Activated T-cell treated with anti-CD3 and anti-CD28 coated beads for 4 hours (primary cell): ENCODE measurements around the gene SLC33A1.
"Not testable (repeated sequence)": the region's sequence is repeated elsewhere in the genome, so short reads cannot be mapped to it uniquely, and the experiment has no call there.

ENCODE experiments used
- DNase-seq: peaks from one replicate; pipeline ENCODE4 v3.0.0-alpha.2; 2020

The SLC33A1 gene

DNA sequence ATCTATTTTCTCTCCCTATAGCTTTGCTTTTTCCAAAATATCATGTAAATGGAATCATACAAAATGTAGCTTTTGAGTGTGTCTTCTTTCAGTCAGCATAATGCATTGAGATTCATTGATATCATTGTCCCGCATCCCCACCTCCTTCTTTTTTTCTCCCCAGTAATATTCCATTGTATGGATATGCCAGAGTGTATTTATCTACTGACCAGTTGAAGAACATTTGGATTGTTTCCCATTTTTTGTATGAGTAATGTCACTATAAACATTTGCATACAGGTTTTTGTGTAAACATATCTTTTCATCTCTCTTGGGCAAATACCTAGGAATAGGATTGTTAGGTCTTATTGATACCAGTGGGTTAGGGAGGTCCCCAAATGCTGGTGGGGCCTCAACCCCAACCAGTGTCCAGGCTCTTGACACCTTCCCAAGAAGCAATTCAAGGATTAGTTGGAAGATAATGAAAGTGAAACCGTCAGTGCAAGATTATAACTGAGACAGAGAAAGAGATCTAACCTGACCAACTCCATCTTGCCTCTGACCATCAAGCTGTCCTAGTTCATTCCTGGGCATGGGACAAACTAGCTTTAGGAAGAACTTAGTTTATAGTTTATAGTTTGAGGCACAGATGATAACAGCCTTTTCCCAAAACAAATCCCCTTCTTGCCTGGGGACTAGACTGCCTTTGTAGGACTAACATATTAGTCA lies 7.4 kb upstream of the SLC33A1 start:
- no peak for DNase-seq

DNA sequence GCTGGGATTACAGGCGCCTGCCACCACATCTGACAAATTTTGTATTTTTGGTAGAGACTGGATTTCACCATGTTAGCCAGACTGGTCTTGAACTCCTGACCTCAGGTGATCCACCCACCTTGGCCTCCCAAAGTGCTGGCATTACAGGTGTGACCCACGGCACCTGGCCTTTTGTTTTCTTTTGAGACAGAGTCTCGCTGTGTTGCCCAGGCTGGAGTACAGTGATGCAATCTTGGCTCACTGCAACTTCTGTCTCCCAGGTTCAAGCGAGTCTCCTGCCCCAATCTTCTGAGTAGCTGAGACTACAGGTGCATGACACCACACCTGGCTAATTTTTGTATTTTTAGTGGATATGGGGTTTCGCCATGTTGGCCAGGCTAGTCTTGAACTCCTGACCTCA lies 6.2 kb upstream of the SLC33A1 start:
- DNase-seq = not testable (repeated sequence)

DNA sequence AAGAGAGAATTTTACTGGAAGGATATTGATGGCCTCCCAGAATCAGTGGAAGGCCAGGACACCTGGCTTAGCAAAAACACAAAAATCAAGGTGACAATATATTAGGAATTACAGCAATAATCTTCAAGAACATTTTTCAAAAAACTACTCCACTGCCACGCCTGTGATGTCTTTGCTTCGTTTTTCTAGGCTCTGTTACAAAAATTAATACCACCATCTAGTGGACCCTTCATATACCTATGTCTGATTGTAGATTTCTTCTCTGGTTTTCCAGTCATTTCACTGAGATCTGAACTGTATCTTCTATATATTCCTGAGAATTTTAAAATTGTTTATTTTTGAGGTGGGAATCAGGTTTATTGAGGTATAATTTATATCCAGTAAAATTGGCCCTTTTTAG lies 5.6 kb upstream of the SLC33A1 start:
- DNase-seq = no peak

DNA sequence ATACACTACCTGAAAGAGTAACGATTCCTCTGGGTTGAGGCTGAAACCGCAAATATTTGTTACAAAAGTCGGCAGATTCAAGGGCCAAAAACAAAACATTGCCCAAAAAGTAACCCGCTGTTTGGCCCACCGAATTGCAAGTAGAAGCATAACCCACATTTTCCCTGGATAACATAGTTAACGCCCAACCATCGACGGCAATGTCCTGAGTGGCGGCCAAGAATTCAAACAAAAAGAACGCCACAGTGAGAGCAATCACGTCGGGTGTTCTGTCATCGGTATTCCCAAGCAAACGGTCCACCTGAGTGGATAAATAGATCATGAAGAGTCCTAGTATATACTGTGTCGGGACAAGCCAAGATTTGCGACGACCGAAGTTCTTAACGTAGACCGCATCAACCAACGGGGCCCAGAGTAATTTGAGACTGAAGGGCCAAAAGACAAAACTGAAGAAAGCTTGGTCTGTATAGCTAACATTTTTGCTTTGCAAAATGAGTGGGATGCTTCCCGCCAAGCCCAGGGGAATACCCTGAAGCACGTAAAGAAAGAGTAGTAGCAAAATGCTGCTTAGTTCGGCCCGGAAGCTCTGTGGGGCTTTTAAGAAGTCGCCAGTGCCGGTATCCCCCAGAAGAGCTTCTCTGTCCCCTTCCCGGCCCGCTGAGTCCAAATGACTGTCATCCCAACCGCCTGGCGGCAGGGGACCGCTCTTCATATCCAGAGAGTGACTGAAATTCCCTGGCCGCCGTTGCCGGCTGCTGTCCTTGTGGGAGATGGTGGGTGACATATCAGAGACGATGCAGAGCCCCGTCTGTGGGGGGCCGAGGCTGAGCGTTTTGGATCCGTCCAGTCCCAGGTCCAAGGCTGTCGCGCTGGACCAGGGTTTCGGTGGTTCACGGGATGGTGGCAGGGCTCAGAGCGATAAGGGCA lies 750 bp downstream of the SLC33A1 start:
- DNase-seq = peak; percentile 22

DNA sequence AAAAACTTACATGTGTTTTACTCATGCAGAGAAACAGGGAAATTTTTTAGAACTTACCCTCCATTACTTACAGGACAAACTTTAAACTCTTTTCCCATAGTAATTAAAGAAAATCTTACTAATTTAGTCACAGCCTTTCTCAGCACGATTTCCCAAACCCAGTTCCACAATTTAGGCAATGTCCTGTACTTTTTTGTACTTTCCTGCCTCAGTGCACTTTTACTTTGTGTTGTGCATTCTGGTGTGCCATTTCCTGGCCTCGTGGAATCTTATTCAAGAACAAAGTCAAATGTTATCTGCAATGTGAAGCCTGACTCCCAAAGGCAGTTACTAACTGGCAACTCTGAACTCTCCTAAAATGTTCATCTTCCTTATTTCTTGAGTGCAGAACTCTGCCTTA lies 1.9 kb downstream of the SLC33A1 start:
- no peak for DNase-seq

DNA sequence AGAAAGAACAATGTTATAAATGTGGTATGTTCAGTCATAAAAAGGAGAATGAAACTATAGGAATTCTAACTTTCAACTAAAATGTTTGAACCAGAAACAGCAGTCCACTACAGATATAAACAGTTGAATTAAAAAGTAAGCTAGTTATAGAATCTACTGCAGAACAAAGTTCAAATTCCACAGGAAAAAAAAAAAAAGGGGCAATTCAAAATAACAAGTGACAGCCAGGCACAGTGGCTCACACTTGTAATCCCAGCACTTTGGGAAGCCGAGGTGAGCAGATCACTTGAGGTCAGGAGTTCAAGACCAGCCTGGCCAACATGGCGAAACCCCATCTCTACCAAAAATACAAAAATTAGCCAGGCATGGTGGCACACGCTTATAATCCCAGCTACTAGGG lies 4.8 kb downstream of the SLC33A1 start:
- DNase-seq = not testable (repeated sequence)

DNA sequence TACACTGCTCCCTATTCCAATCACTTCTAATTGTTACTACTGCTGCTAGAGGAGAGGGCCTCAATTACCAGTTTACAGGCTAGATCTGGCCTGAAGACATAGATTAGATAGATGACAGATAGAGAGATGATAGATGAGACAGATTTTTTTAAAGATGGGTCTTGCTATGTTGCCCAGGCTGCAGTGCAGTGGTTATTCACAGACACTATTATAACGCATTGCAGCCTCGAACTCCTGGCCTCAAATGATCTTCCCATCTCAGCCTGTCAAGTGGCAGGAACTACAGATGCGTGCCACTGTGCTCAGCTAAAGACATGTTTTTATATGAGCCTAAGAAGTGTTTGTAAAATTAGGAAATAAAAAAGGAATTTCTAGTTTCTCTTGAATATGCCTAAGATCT lies 6.2 kb downstream of the SLC33A1 start:
- DNase-seq = no peak

DNA sequence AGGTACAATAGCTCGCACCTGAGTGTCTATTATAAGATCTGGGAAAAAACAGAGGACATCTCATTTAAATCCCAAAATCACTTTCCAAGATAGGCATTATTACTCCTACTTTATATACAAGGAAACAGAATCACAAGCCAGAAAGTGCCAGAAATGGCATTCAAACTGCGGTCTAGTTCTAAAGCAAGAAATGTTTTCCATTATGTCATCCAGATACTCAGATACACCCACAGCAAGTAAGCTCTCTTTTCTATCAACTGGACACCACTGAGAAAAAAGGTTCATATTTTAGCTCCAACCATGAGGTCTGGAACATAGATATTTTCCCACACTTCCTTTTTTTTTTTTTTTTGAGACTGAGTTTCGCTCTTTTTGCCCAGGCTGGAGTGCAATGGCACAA lies 8.1 kb downstream of the SLC33A1 start:
- no peak for DNase-seq

DNA sequence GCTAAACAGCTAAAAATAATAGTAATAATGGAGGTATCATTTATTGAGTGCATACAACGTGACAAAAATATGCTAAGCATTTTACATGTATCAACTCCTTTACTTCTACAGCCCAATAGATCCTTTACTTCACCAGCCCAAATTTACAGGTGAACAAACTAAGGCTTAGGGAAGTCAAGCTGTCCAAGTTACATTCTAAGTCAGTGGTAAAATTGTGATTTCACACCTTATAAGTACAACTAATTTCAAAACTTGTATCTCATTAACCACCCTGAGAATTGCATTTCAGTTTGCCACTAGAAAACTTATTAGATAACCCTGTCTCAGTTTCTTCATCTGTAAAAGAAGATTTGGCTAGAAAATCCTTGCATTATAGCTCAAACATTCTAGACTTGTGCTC lies 10.7 kb downstream of the SLC33A1 start:
- no peak for DNase-seq

DNA sequence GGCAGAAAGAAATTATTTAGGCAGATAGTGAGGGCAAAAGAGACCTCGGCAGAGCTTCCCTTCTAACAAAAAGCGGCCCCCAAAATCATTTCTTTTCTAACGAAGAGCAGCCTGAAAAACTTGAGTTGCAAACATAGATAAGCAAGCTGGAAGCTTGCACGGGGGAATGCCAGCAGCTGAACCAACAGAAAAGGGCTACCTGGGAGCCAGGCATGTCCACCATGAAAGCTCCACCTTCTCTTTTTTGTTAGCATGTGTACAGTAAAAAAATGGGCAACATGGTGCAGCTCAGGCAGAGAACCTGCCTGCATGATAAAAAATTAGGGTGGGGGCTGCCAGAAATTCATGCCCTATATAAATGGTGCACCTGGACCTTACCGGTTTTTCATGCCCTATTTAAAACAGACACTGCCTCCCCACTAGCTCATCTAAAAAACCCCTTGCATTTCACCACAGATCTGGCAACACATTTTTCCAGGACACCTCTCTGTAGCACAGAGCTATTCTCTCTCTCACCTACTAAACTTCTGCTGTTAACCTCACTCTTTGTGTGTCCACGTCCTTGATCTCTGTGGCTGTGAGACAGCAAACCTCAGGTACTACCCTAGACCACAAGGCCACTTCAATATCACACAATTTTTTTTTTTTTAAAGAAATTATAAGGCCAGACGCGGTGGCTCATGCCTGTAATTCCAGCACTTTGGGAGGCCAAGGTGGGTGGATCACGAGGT lies 18.7 kb downstream of the SLC33A1 start:
- DNase-seq = no peak

DNA sequence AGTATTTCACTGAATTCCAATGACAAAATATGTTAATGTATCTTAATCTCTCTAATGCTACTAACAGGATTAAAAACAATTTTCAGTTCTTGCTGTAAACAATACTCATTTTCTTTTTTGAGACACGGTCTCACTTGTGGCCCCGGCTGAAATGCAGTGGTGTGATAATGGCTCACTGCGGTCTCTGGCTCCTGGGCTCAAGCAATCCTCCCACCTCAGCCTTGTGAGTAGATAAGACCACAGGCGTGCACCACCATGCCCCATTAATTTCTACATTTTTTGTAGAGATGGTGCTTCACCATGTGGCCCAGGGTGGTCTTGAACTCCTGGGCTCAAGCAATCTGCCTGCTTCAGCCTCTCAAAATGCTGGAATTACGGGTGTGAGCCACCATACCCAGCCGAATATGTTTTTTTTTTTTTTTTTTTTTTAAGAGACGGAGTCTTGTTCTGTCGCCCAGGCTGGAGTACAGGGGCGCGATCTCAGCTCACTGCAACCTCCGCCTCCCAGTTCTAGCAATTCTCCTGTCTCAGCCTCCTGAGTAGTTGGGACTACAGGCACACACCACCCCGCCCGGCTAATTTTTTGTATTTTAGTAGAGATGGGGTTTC lies 25.6 kb downstream of the SLC33A1 start:
- not testable (repeated sequence) for DNase-seq

DNA sequence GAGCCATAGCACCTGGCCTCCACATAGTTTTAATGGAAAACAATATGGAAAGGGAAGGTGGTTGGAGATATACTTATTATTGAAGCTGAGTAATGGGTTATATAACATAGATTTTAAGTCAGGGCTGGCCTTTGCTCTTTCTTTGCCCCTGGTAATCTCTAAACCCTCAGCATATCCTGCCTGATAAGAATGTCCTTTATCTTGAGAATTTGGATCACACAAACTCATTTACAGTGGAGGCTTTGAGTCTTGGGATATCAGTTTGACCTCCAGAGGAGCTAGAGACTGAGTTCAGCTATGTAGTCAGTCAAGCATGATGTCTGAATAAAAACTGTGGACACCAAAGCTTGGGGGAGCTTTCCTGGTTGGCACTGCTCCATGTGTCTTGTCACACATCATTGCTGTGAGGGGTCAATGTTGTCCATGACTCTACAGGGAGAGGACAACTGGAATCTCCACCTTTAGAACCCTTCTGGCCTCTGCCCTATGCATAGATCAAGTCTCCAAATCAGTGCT lies 39.1 kb downstream of the SLC33A1 start:
- DNase-seq = no peak

DNA sequence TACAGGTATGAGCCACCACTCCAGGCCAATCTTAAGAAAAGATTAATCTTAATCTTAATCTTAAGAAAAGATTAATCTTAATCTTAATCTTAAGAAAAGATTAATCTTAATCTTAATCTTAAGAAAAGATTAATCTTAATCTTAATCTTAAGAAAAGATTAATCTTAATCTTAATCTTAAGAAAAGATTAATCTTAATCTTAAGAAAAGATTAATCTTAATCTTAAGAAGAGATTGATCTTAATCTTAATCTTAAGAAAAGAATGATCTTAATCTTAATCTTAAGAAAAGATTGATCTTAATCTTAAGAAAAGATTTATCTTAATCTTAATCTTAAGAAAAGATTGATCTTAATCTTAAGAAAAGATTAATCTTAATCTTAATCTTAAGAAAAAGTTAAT lies 41.0 kb downstream of the SLC33A1 start:
- DNase-seq = not testable (repeated sequence)

DNA sequence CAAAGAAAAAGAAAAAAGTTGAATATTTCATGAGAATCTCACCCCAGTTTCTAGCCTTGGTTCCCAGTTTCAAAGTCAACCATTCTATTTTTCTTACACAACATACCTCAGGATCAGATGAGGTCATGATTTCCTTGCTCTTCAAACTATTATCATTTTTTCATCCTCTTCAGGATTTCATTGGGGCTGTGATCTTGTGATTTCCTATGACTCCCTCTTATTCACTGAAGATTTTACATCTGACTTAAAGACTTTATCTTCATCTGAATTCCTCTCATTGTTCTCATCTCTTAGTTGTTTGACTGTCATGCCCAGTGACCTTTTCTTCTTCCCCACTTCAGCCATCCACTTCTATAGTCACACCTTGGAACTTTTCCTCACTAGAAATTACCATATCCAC lies 45.0 kb downstream of the SLC33A1 start:
- DNase-seq = no peak

DNA sequence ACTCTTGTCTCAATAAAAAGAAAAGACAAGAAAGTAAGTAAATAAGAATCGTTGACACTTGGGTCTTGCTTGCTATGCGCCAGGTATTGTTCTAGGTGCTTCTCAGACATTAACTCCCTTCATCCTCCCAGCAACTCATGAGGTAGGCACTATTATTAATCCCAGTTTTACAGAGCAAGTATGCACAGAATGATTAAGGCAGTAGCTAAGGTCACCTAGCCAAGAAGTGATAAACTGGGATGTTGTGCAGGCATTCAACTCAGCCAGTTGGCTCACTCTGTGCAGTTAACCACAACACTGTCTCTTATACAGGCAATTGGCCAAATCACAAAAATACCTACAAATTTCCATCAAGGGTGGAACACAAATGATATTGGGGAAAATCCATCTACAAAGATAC lies 46.4 kb downstream of the SLC33A1 start:
- DNase-seq = no peak

DNA sequence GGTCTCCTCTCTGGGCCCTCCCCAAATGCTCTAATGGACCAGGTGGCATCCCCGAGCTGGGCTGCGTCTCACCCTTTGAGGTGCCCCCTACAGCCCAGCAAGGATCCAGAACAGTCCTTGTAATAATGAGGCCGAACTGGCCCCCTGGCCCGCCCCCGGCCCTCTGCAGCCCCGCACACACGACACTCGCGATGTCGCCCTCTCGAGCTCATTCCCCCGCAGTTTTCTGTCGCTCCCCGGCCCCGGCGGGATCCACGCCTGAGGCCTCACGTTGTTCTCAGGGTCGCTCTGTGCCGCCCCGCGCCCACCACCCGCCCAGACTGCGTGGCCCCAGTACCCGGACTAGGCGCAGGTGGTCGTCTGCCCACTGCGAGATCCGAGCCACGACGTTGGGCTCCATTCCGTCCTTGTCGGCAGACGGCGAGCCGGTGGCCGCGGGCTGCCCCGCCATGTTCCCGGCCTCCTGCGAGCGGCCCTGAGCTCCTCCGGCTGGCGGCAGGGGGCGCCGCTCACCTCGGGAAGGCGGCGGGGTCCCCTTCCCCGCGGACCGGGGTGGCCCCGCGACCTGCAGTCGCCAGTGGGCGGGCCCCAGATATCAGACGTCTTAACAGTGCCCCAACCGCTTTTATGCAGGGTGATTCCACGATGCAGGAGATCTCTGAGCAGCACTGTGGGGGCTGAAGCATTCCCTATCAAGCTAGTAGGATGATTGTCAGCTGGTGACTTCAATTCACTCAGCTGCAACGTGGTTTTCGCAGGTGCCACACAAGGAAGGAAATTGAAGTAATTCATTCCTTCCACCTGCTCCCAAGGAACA lies 48.2 kb downstream of the SLC33A1 start, which contains the start of gene C3orf33:
Gene C3orf33, minus strand, starts transcription at position 477 of the 817 bp plus-strand sequence. Its CDS starts 26 bp downstream, at position 451.
- peak; percentile 65 for DNase-seq

DNA sequence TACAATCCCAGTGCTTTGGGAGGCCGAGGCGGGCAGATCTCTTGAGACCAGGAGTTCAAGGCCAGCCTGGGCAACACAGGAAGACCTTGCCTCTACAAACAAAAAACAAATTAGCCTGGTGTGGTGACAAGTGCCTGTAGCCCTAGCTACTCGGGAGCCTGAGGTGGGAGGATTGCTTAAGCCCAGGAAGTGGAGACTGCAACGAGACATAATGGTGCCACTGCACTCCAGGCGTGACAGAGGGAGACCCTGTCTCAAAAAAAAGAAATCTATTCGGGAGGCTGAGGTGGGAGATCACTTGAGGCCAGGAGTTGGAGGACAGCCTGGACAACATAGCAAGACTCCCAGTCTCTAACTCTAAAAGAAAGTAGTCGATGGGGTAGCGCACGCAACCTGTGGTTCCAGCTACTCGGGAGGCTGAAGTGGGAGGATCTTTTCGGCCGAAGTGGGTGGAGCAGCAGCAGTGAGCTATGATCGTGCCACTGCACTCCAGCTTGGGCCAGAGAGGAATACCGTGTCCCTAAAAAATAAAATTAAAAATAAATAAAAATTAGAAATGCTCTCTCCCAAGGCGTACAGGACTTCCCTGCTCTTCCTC lies 48.9 kb downstream of the SLC33A1 start:
- DNase-seq = no peak

DNA sequence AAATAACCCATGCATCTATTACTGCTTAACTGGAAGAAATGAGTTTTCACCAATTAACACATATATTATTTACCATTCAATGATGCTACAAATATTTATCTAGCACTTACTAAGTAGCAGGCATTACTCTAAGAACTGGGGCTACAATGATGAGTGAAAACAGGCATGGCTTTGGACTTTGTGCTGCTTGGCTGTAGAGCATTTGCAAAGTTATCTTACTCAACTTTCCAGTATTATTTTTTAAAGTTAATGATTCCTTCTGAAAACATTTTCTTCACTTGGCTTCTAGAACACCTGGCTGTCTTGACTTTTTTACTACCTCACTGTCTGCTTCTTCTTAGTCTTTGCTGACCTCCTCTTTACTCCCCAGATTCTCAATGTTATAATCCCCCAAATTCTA lies 49.9 kb downstream of the SLC33A1 start:
- no peak for DNase-seq

DNA sequence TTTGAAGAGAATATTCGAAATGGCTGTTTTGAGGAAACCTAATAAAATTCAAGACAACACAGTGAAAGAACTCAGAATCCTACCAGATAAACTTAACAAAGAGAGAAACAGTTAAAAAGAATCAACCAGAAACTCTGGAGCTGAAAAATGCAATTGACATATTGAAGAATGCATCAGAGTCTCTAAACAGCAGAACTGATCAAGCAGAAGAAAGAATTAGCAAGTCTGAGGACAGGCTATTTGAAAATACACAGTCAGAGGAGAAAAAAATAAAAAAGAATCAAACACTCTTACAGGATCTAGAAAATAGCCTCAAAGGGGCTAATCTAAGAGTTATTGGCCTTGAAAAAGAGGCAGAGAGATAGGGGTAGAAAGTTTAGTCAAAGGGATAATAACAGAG lies 61.7 kb downstream of the SLC33A1 start:
- no peak for DNase-seq

DNA sequence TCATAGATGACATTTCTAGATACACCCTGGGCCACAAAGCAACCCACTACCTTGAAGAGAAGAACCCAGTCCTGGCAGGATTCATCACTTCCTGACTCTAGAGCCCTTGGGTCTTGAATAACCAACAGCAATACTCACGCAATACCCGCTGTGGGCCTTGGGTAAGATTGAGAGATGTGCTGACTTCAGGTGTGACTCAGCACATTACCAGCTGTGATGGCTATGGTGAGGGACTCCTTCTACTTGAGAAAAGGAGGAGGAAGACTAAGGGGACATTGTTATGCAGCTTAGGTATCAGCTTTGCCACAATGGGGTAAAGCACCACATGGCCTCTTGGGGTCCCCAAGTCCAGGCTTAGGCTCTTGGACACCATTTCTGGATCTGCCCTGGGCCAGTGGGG lies 63.0 kb downstream of the SLC33A1 start:
- no peak for DNase-seq

DNA sequence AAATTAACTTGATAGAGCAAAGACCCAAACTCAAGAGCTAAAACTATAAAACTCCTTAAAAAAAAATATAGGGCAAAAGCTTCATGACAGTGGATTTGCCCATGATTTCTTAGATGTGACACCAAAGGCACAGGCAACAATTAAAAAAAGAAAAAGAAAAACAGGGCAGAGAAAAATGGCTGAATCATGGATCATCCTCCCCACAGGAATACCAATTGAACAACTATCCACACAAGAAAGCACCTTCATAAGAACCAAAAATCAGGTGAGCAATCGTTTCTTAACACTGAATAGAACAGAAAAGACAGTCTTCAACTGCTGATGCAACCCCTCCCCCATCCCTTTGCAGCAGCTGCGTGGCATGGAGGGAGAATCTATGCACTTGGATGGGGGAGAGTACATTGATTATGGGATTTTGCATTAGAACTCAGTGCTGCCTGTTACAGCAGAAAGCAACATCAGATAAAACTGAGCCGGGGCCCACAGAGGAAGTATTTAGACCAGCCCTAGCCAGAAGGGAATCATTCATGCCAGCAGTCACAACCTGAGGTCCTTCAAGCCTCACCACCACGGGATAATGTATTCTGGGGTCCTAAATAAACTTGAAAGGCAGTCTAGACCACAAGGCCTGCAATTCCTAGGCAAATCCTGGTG lies 63.8 kb downstream of the SLC33A1 start:
- DNase-seq = no peak
